SK-N-MC (cell line): Measurements from ENCODE around the gene PIERCE2.

Experiments
- EZH2 ChIP-seq: fragments of 200-600 bp; sonication (generic); IDR thresholded peaks from one replicate; pipeline ENCODE4 v1.6.1; 2017; ENCODE audit warnings: antibody characterized with exemption
- POLR2AphosphoS5 ChIP-seq: IDR thresholded peaks from 2 replicates; pipeline ENCODE4 v1.6.1; 2012; ENCODE audit warnings: mild to moderate bottlenecking, low read depth, low read length, borderline replicate concordance

DNA sequence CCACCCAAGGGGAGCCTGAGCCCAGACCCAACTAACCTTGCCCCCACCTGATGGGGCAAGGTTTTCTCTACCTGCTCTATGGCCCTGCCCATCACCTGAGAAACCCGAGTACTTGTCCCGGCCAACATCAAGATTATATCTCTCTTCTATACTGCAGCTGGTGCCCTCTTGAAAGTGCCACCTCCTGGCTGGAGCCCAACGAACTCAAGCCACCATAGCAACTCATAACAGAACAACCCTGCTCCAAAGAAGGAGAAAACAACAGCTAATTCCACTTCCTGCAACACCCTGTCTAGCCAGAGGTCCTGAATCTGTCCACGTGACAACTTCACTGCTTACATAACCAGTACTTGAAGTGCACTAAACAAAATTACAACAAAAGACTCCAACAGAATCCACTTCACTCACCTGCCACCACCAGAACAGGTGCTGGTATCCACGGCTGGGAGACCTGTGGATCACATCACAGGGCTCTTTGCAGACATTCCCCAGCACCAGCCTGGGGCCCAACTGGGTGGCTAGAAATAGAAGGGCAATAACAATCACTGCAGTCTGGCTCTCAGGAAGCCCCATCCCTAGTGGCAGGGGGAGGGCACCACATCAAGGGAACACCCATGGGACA, 49.2 kb downstream of the PIERCE2 start:
- TF ChIP-seq POLR2AphosphoS5 (no peak), EZH2 (no peak)
